Mesendoderm (in vitro differentiated cells): ENCODE data around the gene BANF2.

Experiments
- DNase-seq: peaks from one replicate; pipeline ENCODE4 v3.0.0; 2013
- H2AK5ac ChIP-seq: 2 replicates; pipeline ENCODE4 v1.6.1; 2013; ENCODE audit warnings: low read length, inconsistent platforms
- H2BK120ac ChIP-seq: 2 replicates; pipeline ENCODE4 v1.6.1; 2013; ENCODE audit warnings: low read depth, mild to moderate bottlenecking, low read length, moderate library complexity, mixed read lengths
- H2BK15ac ChIP-seq: replicated peaks from 2 replicates; pipeline ENCODE4 v1.6.1; 2013; ENCODE audit warnings: low read depth, mild to moderate bottlenecking, moderate library complexity
- H2BK5ac ChIP-seq: 2 replicates; pipeline ENCODE4 v1.6.1; 2013; ENCODE audit warnings: low read length, inconsistent platforms
- H3K18ac ChIP-seq: 2 replicates; pipeline ENCODE4 v1.6.1; 2013; ENCODE audit warnings: mild to moderate bottlenecking, low read length, mixed read lengths
- H3K23ac ChIP-seq: one replicate; pipeline ENCODE4 v1.6.1; 2013; ENCODE audit warnings: low read length
- H3K27ac ChIP-seq: 2 replicates; pipeline ENCODE4 v1.5.1; 2013; ENCODE audit warnings: low read depth, mild to moderate bottlenecking, inconsistent platforms, low read length, moderate library complexity
- H3K27me3 ChIP-seq: 2 replicates; pipeline ENCODE4 v1.6.1; 2013; ENCODE audit warnings: low read length, control low read depth, mild to moderate bottlenecking, inconsistent platforms; ENCODE audit not compliant: insufficient read depth, poor library complexity
- H3K36me3 ChIP-seq: 2 replicates; pipeline ENCODE4 v1.6.1; 2013; ENCODE audit warnings: low read length, inconsistent platforms; ENCODE audit not compliant: control insufficient read depth, insufficient read depth
- H3K4ac ChIP-seq: one replicate; pipeline ENCODE4 v1.6.1; 2013; ENCODE audit warnings: low read depth, mild to moderate bottlenecking, low read length, moderate library complexity
- H3K4me1 ChIP-seq: 2 replicates; pipeline ENCODE4 v1.6.1; 2013; ENCODE audit warnings: low read depth, low read length, inconsistent platforms; ENCODE audit not compliant: control insufficient read depth
- H3K4me2 ChIP-seq: 2 replicates; pipeline ENCODE4 v1.6.1; 2013; ENCODE audit warnings: low read length
- H3K4me3 ChIP-seq: 2 replicates; pipeline ENCODE4 v1.5.1; 2013; ENCODE audit warnings: mild to moderate bottlenecking, low read length
- H3K56ac ChIP-seq: one replicate; pipeline ENCODE4 v1.6.1; 2013; ENCODE audit warnings: low read length
- H3K79me1 ChIP-seq: 2 replicates; pipeline ENCODE4 v1.6.1; 2013; ENCODE audit warnings: low read length, inconsistent platforms
- H3K79me2 ChIP-seq: 2 replicates; pipeline ENCODE4 v1.6.1; 2013; ENCODE audit warnings: mild to moderate bottlenecking, low read length; ENCODE audit not compliant: control insufficient read depth, insufficient read depth
- H3K9ac ChIP-seq: 2 replicates; pipeline ENCODE4 v1.6.1; 2013; ENCODE audit warnings: low read length, inconsistent platforms
- H4K5ac ChIP-seq: one replicate; pipeline ENCODE4 v1.6.1; 2013; ENCODE audit warnings: low read length
- H4K8ac ChIP-seq: one replicate; pipeline ENCODE4 v1.6.1; 2013; ENCODE audit warnings: low read depth, mild to moderate bottlenecking, control low read depth, low read length, moderate library complexity
- WGBS: extraction: QIAGEN DNeasy Blood & Tissue Kit; methylation state at CpG from one replicate; pipeline ENCODE4 v1.1.7; 2013; ENCODE audit warnings: low lambda C conversion rate, missing lambda C conversion rate; ENCODE audit not compliant: insufficient coverage; ENCODE audit errors: extremely low coverage; 5-methylcytosine and 5-hydroxymethylcytosine counted together

The BANF2 gene

DNA sequence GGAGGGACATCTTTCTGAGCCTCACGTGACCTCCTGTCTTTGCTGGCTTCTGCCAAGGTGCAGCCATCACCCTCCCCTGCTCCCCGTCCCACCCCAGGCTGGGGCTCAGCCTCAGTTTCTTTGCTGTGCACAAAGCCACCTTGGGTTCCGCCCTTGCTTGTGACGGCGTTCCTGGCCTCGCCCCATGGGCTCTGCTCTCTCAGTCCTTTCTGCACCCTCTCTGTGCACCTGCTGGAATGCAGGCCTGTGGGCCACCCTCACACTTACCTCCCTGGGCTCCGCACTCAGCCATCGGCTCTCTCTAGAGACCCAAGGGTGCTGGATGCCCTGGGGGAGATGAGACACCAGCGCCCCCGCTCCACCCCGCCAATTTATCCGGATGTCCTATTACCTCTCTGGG lies 28.3 kb downstream of the BANF2 start:
- Histone ChIP-seq H3K36me3 (no peaks in the 10 kb centered on the region), H3K23ac (no peak overlapping the region), H3K79me2 (no peaks in the 10 kb centered on the region), H3K56ac (no peak overlapping the region), H2BK120ac (no peak overlapping the region), H3K9ac (no peak overlapping the region), H4K8ac (no peak overlapping the region), H2AK5ac (no peak overlapping the region), H3K18ac (no peak overlapping the region), H4K5ac (no peak overlapping the region), H2BK15ac (no peak overlapping the region), H3K79me1 (no peaks in the 10 kb centered on the region), H3K4me3 (no peak overlapping the region), H3K27ac (no peak overlapping the region), H3K4ac (no peak overlapping the region), H3K4me2 (no peak overlapping the region), H2BK5ac (no peak overlapping the region), H3K27me3 (no peaks in the 10 kb centered on the region), H3K4me1 (no peaks in the 10 kb centered on the region)
- WGBS, result no CpG with 5 or more reads among the region's 12 CpGs
- DNase-seq, result no peak

DNA sequence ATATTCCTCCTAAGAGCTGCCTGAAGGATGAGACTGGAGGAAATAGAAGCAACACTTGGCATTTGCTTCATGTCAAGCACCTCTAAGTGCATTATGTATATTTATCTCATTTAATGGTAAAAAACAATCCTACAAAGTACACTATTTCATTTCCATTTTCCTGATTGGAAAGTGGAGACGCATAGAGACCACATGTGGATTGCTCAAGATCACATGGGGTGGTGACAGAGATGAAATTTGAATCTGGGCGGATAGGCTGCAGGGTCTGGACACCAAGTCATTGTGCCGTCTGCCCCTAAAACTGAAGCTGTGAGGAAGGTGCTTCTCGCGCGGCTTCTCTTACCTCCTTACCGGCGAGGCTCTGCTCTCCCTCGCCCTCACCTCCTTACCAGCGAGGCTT lies 30.3 kb downstream of the BANF2 start:
- Histone ChIP-seq H3K4ac (no peak overlapping the region), H3K36me3 (no peaks in the 10 kb centered on the region), H4K5ac (no peak overlapping the region), H3K4me1 (no peaks in the 10 kb centered on the region), H3K79me2 (no peaks in the 10 kb centered on the region), H2AK5ac (no peak overlapping the region), H3K23ac (no peak overlapping the region), H2BK15ac (no peak overlapping the region), H2BK120ac (no peak overlapping the region), H4K8ac (no peak overlapping the region), H3K27me3 (no peaks in the 10 kb centered on the region), H2BK5ac (no peak overlapping the region), H3K9ac (no peak overlapping the region), H3K4me2 (no peak overlapping the region), H3K79me1 (no peaks in the 10 kb centered on the region), H3K27ac (no peak overlapping the region), H3K4me3 (no peak overlapping the region), H3K18ac (no peak overlapping the region), H3K56ac (no peak overlapping the region)
- no CpG with 5 or more reads among the region's 10 CpGs for WGBS
- DNase-seq, result no peak

DNA sequence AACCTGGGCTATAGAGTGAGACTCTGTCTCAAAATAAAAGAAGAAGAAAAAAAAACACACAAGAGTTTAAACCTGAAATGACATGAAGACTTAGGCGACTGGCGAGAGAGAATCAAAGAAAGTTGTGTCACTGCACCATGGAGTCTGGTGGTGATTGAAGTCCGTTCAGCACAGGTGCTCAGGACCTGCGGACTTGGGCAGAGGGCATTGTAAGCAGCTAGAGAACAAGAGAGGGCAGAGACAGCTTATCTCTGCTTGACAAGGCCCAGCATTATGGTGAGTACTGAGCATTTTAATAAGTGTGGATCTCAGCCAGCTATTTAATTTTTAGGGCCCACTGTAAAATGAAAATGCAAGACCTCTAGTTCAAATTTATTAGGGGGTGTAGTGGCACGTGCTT lies 31.5 kb downstream of the BANF2 start:
- Histone ChIP-seq H2BK15ac (no peak overlapping the region), H3K36me3 (no peaks in the 10 kb centered on the region), H3K79me2 (no peaks in the 10 kb centered on the region), H3K4me3 (no peak overlapping the region), H3K4me1 (no peaks in the 10 kb centered on the region), H3K18ac (no peak overlapping the region), H3K4ac (no peak overlapping the region), H3K23ac (no peak overlapping the region), H3K9ac (no peak overlapping the region), H3K27me3 (no peaks in the 10 kb centered on the region), H3K79me1 (no peaks in the 10 kb centered on the region), H4K5ac (no peak overlapping the region), H2AK5ac (no peak overlapping the region), H2BK5ac (no peak overlapping the region), H2BK120ac (no peak overlapping the region), H4K8ac (no peak overlapping the region), H3K27ac (no peak overlapping the region), H3K56ac (no peak overlapping the region), H3K4me2 (no peak overlapping the region)
- DNase-seq, result no peak
- WGBS, result no CpG with 5 or more reads among the region's 5 CpGs

DNA sequence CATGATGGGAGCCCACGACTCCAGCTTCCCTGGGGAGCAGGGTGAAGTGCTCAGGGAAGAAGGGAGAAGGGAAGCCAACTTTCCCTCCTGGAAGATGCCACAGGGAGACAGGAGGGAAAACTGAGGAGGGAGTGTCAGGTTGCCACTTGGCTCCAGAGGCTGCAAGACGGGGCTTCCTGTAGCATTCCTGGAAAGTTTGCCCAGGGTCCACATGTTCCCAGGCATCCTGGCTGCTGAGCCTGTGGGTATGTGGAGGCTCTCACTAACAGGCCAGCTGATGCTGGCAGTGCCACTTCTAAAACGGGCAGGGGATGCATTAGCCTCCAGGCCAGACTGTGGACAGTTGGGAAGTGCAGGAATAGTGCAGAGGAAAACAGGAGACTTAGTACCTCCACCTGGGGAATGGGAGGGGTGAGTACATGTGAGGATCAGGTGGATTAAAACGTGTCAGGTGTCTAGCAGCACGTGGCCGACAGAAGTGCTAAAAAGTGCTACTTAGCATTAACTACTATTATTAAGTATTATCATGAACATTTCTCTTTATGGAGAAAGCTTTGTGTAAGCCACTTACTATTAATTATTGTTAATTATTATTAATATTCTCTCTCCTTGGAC lies 33.2 kb downstream of the BANF2 start:
- no peak overlapping the region for H2AK5ac ChIP-seq
- H3K23ac ChIP-seq, result no peak overlapping the region
- no peak overlapping the region for H3K4ac ChIP-seq
- H3K36me3 ChIP-seq, result no peaks in the 10 kb centered on the region
- H3K9ac ChIP-seq, result no peak overlapping the region
- no peaks in the 10 kb centered on the region for H3K4me1 ChIP-seq
- no CpG with 5 or more reads among the region's 6 CpGs for WGBS
- H3K4me2 ChIP-seq, result no peak overlapping the region
- no peaks in the 10 kb centered on the region for H3K79me1 ChIP-seq
- no peak overlapping the region for H2BK15ac ChIP-seq
- DNase-seq, result no peak
- H3K18ac ChIP-seq, result no peak overlapping the region
- no peaks in the 10 kb centered on the region for H3K27me3 ChIP-seq
- H3K4me3 ChIP-seq, result no peak overlapping the region
- H3K56ac ChIP-seq, result no peak overlapping the region
- H3K27ac ChIP-seq, result no peak overlapping the region
- no peak overlapping the region for H2BK5ac ChIP-seq
- H4K8ac ChIP-seq, result no peak overlapping the region
- no peak overlapping the region for H4K5ac ChIP-seq
- no peaks in the 10 kb centered on the region for H3K79me2 ChIP-seq
- no peak overlapping the region for H2BK120ac ChIP-seq

DNA sequence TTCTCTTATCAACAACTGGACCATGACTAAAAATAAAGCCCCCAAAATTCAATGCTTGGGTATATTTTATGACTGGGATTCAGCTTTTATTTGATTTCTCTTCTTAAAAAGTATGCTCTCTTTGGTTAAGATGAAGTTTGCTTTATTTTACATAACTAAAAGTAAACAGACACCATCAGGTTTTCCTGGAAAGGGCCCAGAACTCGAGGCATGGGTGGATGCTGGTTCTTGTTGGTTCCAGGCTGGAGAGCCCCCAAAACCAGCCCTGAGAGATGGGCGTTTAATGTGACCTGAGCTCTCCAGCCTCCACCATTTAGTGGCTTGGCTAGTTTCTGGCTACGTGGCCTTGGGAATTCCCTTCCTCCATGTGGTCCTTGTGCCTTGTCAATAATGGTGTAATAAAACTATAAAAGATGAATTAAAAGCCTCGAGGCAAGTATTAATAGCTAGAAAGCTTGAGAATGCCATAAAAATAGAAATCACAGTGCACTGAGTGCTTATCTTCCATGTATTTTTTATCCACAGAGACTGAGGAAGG lies 34.1 kb downstream of the BANF2 start:
- Histone ChIP-seq H3K36me3 (no peaks in the 10 kb centered on the region), H3K4ac (no peak overlapping the region), H3K79me1 (no peaks in the 10 kb centered on the region), H3K4me3 (no peak overlapping the region), H3K23ac (no peak overlapping the region), H2AK5ac (no peak overlapping the region), H2BK120ac (no peak overlapping the region), H2BK15ac (no peak overlapping the region), H3K18ac (no peak overlapping the region), H3K27me3 (no peaks in the 10 kb centered on the region), H3K27ac (no peak overlapping the region), H4K8ac (no peak overlapping the region), H3K79me2 (no peaks in the 10 kb centered on the region), H3K9ac (no peak overlapping the region), H2BK5ac (no peak overlapping the region), H3K4me2 (no peak overlapping the region), H3K4me1 (no peaks in the 10 kb centered on the region), H4K5ac (no peak overlapping the region), H3K56ac (no peak overlapping the region)
- DNase-seq, result no peak
- no CpG with 5 or more reads among the region's 4 CpGs for WGBS

DNA sequence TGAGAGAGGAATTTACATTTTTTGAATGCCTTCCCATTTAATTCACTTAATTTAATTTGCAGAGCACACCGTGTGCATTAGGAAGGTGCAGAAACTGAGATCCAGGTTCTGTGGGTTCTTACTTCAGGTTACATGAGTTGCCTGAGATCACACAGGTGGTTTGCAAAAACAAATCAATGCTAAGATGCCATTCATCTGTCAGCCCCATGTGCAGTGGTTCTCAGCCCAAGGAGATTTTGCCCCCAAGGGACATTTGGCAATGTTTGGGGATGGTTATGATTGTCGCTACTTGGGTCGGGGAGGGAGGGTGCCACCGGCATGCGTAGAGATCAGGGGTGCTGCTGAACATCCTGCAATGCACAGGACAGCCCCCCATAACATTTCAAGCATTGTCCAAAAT lies 34.6 kb downstream of the BANF2 start:
- Histone ChIP-seq H2BK120ac (no peak overlapping the region), H3K4me3 (no peak overlapping the region), H2AK5ac (no peak overlapping the region), H3K56ac (no peak overlapping the region), H3K27me3 (no peaks in the 10 kb centered on the region), H4K8ac (no peak overlapping the region), H4K5ac (no peak overlapping the region), H3K4me2 (no peak overlapping the region), H3K4me1 (no peaks in the 10 kb centered on the region), H3K27ac (no peak overlapping the region), H3K79me1 (no peaks in the 10 kb centered on the region), H2BK15ac (no peak overlapping the region), H3K9ac (no peak overlapping the region), H2BK5ac (no peak overlapping the region), H3K23ac (no peak overlapping the region), H3K18ac (no peak overlapping the region), H3K4ac (no peak overlapping the region), H3K79me2 (no peaks in the 10 kb centered on the region), H3K36me3 (no peaks in the 10 kb centered on the region)
- DNase-seq, result no peak
- no CpG with 5 or more reads among the region's 5 CpGs for WGBS
